ENCODE results near the gene PGAM5. TPM values are rescaled to one million over a fixed set of nuclear protein-coding genes. Genes with fewer than 3 reads are reported as not detected.

The PGAM5 gene
- total RNA-seq, 1 donor from 2014 or later, result 80.3 TPM

DNA sequence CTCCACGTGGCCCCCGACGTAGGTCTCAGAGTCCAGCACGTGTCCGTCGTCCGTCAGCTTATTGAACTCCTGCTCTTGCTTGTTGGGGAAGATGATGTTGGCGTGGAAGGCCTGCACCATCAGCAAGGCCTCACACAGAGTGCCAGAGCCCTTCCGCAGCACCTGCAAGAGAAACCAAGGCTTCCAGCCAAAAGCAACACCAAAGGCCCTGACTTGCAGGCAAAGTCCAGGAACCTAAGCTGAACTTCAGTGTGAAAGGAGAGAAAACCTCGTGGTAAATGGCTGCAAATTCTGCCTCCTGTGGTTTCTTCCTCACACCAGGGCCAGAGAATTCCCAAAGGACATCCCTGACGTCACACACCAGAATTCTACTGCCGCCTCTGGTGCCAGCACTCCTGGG is 38.0 kb upstream of the PGAM5 start:
- TF ChIP-seq, protein P1, sequence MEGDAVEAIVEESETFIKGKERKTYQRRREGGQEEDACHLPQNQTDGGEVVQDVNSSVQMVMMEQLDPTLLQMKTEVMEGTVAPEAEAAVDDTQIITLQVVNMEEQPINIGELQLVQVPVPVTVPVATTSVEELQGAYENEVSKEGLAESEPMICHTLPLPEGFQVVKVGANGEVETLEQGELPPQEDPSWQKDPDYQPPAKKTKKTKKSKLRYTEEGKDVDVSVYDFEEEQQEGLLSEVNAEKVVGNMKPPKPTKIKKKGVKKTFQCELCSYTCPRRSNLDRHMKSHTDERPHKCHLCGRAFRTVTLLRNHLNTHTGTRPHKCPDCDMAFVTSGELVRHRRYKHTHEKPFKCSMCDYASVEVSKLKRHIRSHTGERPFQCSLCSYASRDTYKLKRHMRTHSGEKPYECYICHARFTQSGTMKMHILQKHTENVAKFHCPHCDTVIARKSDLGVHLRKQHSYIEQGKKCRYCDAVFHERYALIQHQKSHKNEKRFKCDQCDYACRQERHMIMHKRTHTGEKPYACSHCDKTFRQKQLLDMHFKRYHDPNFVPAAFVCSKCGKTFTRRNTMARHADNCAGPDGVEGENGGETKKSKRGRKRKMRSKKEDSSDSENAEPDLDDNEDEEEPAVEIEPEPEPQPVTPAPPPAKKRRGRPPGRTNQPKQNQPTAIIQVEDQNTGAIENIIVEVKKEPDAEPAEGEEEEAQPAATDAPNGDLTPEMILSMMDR (IDR thresholded peaks at IDR 0.05; ENCODE audit: insufficient read depth, low read length, severe bottlenecking), result no peak
- H3K36me3 ChIP-seq (ENCODE audit: control insufficient read depth, insufficient read depth, low read length), result peaks cover 26% of the 10 kb centered on the region
- FAIRE-seq (no peak), DNase-seq (ENCODE audit: low read depth) (no peak)
- no peaks in the 10 kb centered on the region for H3K27me3 ChIP-seq (ENCODE audit: control insufficient read depth, insufficient read depth, low read length)
- H3K4me3 ChIP-seq (ENCODE audit: low read depth, low read length), result no peak overlapping the region

DNA sequence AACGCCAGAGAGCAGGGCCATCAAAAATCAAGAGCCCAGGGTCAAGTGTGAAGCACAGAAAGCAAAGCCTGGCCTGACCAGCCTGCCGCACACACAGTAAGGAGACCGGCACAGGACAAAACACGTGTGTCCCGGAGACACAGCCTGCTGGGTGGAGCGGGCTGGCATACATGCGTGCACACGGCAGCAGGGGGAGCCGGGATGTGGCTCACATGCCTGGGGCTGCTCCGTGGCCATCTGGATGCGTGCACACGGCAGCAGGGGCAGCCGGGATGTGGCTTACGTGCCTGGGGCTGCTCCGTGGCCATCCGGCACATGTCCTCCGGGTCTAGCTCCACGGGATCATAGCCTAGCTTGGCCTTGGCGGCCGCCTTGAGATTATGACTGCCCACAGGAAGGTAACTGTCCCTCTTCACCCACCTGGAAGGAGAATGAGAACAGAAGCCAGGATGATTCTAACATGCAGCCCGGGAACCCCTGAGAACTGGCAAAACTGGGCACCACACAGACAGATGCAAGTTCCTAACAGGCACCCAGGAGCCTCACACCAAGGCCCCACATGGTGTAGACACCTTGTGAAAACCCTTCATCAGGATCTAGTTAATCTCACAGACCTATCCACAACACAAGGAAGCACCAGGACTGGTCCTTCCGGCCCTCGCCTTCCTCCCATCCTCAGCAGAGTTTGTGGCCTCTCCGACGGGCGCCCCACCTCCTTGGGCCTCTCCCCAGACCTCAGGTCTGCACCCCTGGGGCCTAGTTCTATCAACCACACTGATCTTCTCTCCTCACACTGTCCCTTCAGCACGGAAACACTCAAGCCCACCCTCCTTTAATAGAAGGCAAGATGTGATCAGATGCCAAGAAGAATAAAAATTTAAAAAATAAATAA is 37.1 kb upstream of the PGAM5 start:
- no peak for DNase-seq (ENCODE audit: low read depth)
- Histone ChIP-seq H3K27me3 (ENCODE audit: control insufficient read depth, insufficient read depth, low read length) (no peaks in the 10 kb centered on the region), H3K36me3 (ENCODE audit: control insufficient read depth, insufficient read depth, low read length) (peaks cover 21% of the 10 kb centered on the region), H3K4me3 (ENCODE audit: low read depth, low read length) (no peak overlapping the region)
- TF ChIP-seq, protein P1 (IDR thresholded peaks at IDR 0.05; ENCODE audit: insufficient read depth, low read length, severe bottlenecking), result no peak
- no peak for FAIRE-seq

DNA sequence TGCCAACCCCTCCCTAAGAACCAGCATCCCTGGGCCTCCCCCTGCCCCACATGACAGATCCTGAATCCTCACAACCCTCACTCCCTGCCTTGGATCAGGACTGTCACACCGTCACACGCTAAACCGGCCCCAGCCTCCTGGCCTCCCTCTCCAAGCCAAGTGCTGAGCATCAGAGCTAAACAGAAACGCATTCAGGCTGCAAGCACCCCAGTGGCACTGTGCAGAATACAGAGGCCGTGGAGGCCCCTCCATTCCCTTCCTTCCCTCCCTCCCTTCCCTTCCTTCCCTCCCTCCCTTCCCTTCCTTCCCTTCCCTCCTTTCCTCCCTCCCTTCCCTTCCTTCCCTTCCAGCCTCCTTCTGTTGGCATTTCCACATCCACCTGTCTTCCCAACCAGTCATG is 36.1 kb upstream of the PGAM5 start:
- DNase-seq (ENCODE audit: low read depth), result no peak
- Histone ChIP-seq H3K27me3 (ENCODE audit: control insufficient read depth, insufficient read depth, low read length) (no peaks in the 10 kb centered on the region), H3K36me3 (ENCODE audit: control insufficient read depth, insufficient read depth, low read length) (peaks cover 20% of the 10 kb centered on the region), H3K4me3 (ENCODE audit: low read depth, low read length) (no peak overlapping the region)
- TF ChIP-seq, protein P1 (IDR thresholded peaks at IDR 0.05; ENCODE audit: insufficient read depth, low read length, severe bottlenecking), result no peak
- no peak for FAIRE-seq

DNA sequence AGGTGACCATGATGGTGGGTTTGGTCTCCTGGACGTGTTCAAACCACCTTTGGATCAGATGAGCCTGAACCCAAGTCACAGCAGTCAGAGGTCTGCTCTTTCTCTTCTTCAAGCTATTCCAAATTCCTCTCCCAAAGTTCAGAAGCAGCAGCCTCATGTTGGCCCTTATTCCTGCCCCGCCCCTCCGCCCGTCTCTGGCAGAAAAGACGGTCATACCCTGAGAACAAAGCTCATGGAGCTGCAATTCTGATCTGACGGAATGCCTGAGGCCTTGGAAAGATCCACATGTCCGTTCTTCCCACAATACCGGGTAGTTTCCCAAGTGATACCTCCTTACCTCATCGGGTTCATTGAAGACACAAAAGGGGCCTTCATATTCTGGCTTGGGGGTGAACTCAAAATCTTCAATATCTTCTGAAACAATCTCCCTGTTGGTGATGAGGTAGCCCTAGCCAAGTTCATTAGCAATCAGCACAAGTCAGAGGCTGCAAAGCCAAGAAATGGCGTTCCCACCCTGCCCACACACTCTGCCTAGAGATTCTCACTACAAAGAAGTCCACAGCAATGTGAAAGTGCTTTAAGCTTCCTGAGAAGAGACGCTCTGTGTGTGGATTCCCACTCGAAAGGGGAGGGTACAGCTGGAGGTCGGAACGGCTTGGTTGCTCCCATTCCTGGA is 34.7 kb upstream of the PGAM5 start:
- Histone ChIP-seq H3K4me3 (ENCODE audit: low read depth, low read length) (no peak overlapping the region), H3K27me3 (ENCODE audit: control insufficient read depth, insufficient read depth, low read length) (no peaks in the 10 kb centered on the region), H3K36me3 (ENCODE audit: control insufficient read depth, insufficient read depth, low read length) (peaks cover 20% of the 10 kb centered on the region)
- TF ChIP-seq, protein P1 (IDR thresholded peaks at IDR 0.05; ENCODE audit: insufficient read depth, low read length, severe bottlenecking), result no peak
- DNase-seq (ENCODE audit: low read depth) (no peak), FAIRE-seq (no peak)

DNA sequence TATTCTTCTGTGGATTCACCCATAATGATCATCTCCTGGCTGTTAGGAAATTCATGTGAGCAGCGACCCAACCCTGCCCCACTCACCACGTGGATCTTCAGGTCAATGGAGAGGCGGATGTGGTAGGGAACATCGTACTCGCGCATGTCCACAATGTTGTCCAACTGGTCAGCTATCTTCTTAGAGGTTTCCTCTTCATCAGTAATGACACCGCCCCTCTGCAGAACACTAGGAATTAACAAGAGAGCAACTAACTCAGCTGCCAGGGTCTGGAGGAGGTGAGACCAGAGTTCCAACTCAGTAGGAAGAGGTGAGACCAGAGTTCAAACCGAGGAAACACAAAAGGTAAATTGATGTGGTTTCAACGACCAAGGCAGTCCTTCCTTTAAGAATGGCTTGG is 33.1 kb upstream of the PGAM5 start:
- Histone ChIP-seq H3K4me3 (ENCODE audit: low read depth, low read length) (no peak overlapping the region), H3K36me3 (ENCODE audit: control insufficient read depth, insufficient read depth, low read length) (peaks cover 15% of the 10 kb centered on the region), H3K27me3 (ENCODE audit: control insufficient read depth, insufficient read depth, low read length) (no peaks in the 10 kb centered on the region)
- TF ChIP-seq, protein P1 (IDR thresholded peaks at IDR 0.05; ENCODE audit: insufficient read depth, low read length, severe bottlenecking), result no peak
- no peak for FAIRE-seq
- DNase-seq (ENCODE audit: low read depth), result no peak
